Astrocyte (in vitro differentiated cells and primary cell): ENCODE results near the gene ST8SIA2. TPM values are rescaled to one million over a fixed set of nuclear protein-coding genes. Genes with fewer than 3 reads are reported as not detected.

Experiments
- DNase-seq: peaks from one replicate; pipeline ENCODE4 v3.0.0-alpha.2; 2010; ENCODE audit warnings: low read depth
- FAIRE-seq: peaks from 2 replicates; lab custom pipeline; 2011; peaks lifted over from hg19 to GRCh38; lab: Jason Lieb, UNC
- H2AFZ ChIP-seq: 2 replicates; pipeline ENCODE4 v1.6.0; 2012; ENCODE audit warnings: low read depth, low read length, inconsistent platforms
- H3K27ac ChIP-seq: 2 replicates; pipeline ENCODE4 v1.5.1; 2011; ENCODE audit warnings: low read depth, low read length, inconsistent platforms
- H3K27me3 ChIP-seq: 2 replicates; pipeline ENCODE4 v1.6.0; 2011; ENCODE audit warnings: low read length, inconsistent platforms; ENCODE audit not compliant: insufficient read depth
- H3K36me3 ChIP-seq: 2 replicates; pipeline ENCODE4 v1.5.1; 2011; ENCODE audit warnings: low read length, inconsistent platforms; ENCODE audit not compliant: insufficient read depth
- H3K4me1 ChIP-seq: 2 replicates; pipeline ENCODE4 v1.5.1; 2011; ENCODE audit warnings: low read length, inconsistent platforms; ENCODE audit not compliant: insufficient read depth
- H3K4me2 ChIP-seq: 2 replicates; pipeline ENCODE4 v1.6.0; 2012; ENCODE audit warnings: low read length, inconsistent platforms
- H3K4me3 ChIP-seq: 2 replicates; pipeline ENCODE4 v1.5.1; 2011; ENCODE audit warnings: low read depth, mild to moderate bottlenecking, low read length, inconsistent platforms; ENCODE audit not compliant: insufficient read depth
- H3K79me2 ChIP-seq: 2 replicates; pipeline ENCODE4 v1.6.0; 2012; ENCODE audit warnings: mild to moderate bottlenecking, low read length, inconsistent platforms; ENCODE audit not compliant: insufficient read depth
- H3K9ac ChIP-seq: 2 replicates; pipeline ENCODE4 v1.6.0; 2012; ENCODE audit warnings: mild to moderate bottlenecking, low read length, inconsistent platforms
- H3K9me3 ChIP-seq: 2 replicates; pipeline ENCODE4 v1.5.1; 2012; ENCODE audit warnings: low read depth, mild to moderate bottlenecking, low read length, inconsistent platforms; ENCODE audit not compliant: insufficient read depth
- H4K20me1 ChIP-seq: 2 replicates; pipeline ENCODE4 v1.6.0; 2012; ENCODE audit warnings: low read length, inconsistent platforms; ENCODE audit not compliant: insufficient read depth
- H3K27ac Mint-ChIP-seq: one replicate; pipeline ENCODE4 v1.8.0; 2021; ENCODE audit warnings: mild to moderate bottlenecking, mixed read lengths; ENCODE audit not compliant: unreplicated experiment
- H3K27me3 Mint-ChIP-seq: one replicate; pipeline ENCODE4 v1.8.0; 2021; ENCODE audit warnings: low read depth, mixed read lengths; ENCODE audit not compliant: unreplicated experiment
- H3K36me3 Mint-ChIP-seq: one replicate; pipeline ENCODE4 v1.8.0; 2021; ENCODE audit warnings: low read depth, mixed read lengths; ENCODE audit not compliant: unreplicated experiment
- H3K4me1 Mint-ChIP-seq: one replicate; pipeline ENCODE4 v1.8.0; 2021; ENCODE audit warnings: low read depth, mixed read lengths; ENCODE audit not compliant: unreplicated experiment
- H3K4me3 Mint-ChIP-seq: one replicate; pipeline ENCODE4 v1.8.0; 2021; ENCODE audit warnings: mild to moderate bottlenecking, moderate library complexity, mixed read lengths; ENCODE audit not compliant: unreplicated experiment
- H3K9me3 Mint-ChIP-seq: one replicate; pipeline ENCODE4 v1.8.0; 2021; ENCODE audit warnings: mild to moderate bottlenecking, mixed read lengths; ENCODE audit not compliant: unreplicated experiment
- EZH2 ChIP-seq: IDR thresholded peaks from 2 replicates; pipeline ENCODE4 v1.6.1; 2012; ENCODE audit warnings: mild to moderate bottlenecking, low read length, inconsistent platforms; ENCODE audit not compliant: insufficient read depth
- total RNA-seq: library from RNA; stranded (reverse); gene quantifications from 2 replicates; pipeline ENCODE4 v1.2.1, GENCODE V29; 2021
- TF ChIP-seq, protein P1 (sequence below): IDR thresholded peaks from 2 replicates; pipeline ENCODE4 v1.5.1; 2011; ENCODE audit warnings: low read depth, mild to moderate bottlenecking, inconsistent platforms, low read length, moderate library complexity; ENCODE audit not compliant: insufficient read depth

ST8SIA2 gene
- total RNA-seq, 1 donor from 2014 or later, result 8.6 TPM

DNA sequence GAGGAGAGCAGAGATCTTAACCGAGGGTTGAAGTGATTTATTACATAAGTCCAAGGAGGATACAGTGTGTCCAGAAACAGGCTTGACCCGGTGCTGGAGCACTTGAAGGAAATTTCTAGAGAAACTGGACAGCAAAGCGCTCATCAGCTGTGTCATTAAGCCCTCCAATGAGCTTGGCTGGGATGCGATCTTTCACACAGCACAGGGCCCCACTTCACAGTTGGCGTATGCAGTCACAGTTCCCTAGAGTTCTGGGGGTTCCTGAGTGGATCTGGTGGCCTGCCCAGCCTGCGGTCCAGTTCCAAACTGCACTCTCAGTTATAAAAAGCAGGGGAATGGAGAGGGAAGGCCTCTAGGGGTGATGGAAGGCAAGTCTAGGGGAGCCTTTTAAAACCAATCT is 13.6 kb downstream of the ST8SIA2 start:
- Histone ChIP-seq H3K9me3 (no peaks in the 10 kb centered on the region), H3K79me2 (no peaks in the 10 kb centered on the region), H3K27ac (no peak overlapping the region), H3K4me2 (no peak overlapping the region), H4K20me1 (peaks cover 4% of the 10 kb centered on the region), H3K4me3 (no peak overlapping the region), H2AFZ (no peak overlapping the region), H3K36me3 (no peaks in the 10 kb centered on the region), H3K4me1 (no peaks in the 10 kb centered on the region), H3K9ac (no peak overlapping the region), H3K27me3 (no peaks in the 10 kb centered on the region)
- Mint-ChIP-seq H3K4me1 (no peaks in the 10 kb centered on the region), H3K36me3 (peaks cover 2% of the 10 kb centered on the region), H3K27me3 (peaks cover 27% of the 10 kb centered on the region), H3K27ac (peak overlapping the region; percentile 2), H3K4me3 (no peak overlapping the region), H3K9me3 (no peaks in the 10 kb centered on the region)
- no peak for FAIRE-seq
- DNase-seq, result no peak
- TF ChIP-seq, protein P1, sequence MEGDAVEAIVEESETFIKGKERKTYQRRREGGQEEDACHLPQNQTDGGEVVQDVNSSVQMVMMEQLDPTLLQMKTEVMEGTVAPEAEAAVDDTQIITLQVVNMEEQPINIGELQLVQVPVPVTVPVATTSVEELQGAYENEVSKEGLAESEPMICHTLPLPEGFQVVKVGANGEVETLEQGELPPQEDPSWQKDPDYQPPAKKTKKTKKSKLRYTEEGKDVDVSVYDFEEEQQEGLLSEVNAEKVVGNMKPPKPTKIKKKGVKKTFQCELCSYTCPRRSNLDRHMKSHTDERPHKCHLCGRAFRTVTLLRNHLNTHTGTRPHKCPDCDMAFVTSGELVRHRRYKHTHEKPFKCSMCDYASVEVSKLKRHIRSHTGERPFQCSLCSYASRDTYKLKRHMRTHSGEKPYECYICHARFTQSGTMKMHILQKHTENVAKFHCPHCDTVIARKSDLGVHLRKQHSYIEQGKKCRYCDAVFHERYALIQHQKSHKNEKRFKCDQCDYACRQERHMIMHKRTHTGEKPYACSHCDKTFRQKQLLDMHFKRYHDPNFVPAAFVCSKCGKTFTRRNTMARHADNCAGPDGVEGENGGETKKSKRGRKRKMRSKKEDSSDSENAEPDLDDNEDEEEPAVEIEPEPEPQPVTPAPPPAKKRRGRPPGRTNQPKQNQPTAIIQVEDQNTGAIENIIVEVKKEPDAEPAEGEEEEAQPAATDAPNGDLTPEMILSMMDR, result no peak
- TF ChIP-seq EZH2, result no peak

- Mint-ChIP-seq H3K36me3 (peaks cover 2% of the 10 kb centered on the region), H3K27ac (no peak overlapping the region), H3K4me3 (no peak overlapping the region), H3K9me3 (no peaks in the 10 kb centered on the region), H3K4me1 (no peaks in the 10 kb centered on the region), H3K27me3 (peaks cover 27% of the 10 kb centered on the region)
- H3K4me1 ChIP-seq, result no peaks in the 10 kb centered on the region
- no peak overlapping the region for H2AFZ ChIP-seq
- no peak overlapping the region for H3K4me3 ChIP-seq
- H4K20me1 ChIP-seq, result peaks cover 4% of the 10 kb centered on the region
- no peak overlapping the region for H3K9ac ChIP-seq
- no peaks in the 10 kb centered on the region for H3K36me3 ChIP-seq
- no peaks in the 10 kb centered on the region for H3K27me3 ChIP-seq
- no peak overlapping the region for H3K4me2 ChIP-seq
- no peaks in the 10 kb centered on the region for H3K9me3 ChIP-seq
- FAIRE-seq (peak; percentile 23), DNase-seq (no peak)
- H3K27ac ChIP-seq, result no peak overlapping the region
- no peaks in the 10 kb centered on the region for H3K79me2 ChIP-seq
- TF ChIP-seq EZH2, result no peak
- TF ChIP-seq, protein P1, result no peak
Observed at GRCh38 chr15:92407916-92408315, 14.2 kb downstream of the ST8SIA2 start.

GRCh38 chr15:92409006-92409405 is 15.3 kb downstream of the ST8SIA2 start:
- Histone ChIP-seq H3K27me3 (no peaks in the 10 kb centered on the region), H3K9ac (no peak overlapping the region), H3K4me1 (no peaks in the 10 kb centered on the region), H4K20me1 (peaks cover 4% of the 10 kb centered on the region), H3K79me2 (no peaks in the 10 kb centered on the region), H2AFZ (no peak overlapping the region), H3K4me2 (no peak overlapping the region), H3K4me3 (no peak overlapping the region), H3K27ac (no peak overlapping the region), H3K9me3 (no peaks in the 10 kb centered on the region), H3K36me3 (no peaks in the 10 kb centered on the region)
- H3K27me3 Mint-ChIP-seq, result peaks cover 20% of the 10 kb centered on the region
- TF ChIP-seq, protein P1, result no peak
- no peak for TF ChIP-seq EZH2
- H3K27ac Mint-ChIP-seq, result no peak overlapping the region
- DNase-seq (no peak), FAIRE-seq (no peak)
- H3K9me3 Mint-ChIP-seq, result no peaks in the 10 kb centered on the region
- H3K36me3 Mint-ChIP-seq, result peaks cover 2% of the 10 kb centered on the region
- H3K4me1 Mint-ChIP-seq, result no peaks in the 10 kb centered on the region
- no peak overlapping the region for H3K4me3 Mint-ChIP-seq
